ENCODE data around the gene MTHFD1. TPM values are rescaled to one million over a fixed set of nuclear protein-coding genes. Genes with fewer than 3 reads are reported as not detected.
"Not testable (repeated sequence)": the region's sequence is repeated elsewhere in the genome, so short reads cannot be mapped to it uniquely, and the experiment has no call there.

The MTHFD1 gene
- total and polyA plus RNA-seq, 9 donors: 16.3 to 77.6 (median 52.1) TPM

DNA sequence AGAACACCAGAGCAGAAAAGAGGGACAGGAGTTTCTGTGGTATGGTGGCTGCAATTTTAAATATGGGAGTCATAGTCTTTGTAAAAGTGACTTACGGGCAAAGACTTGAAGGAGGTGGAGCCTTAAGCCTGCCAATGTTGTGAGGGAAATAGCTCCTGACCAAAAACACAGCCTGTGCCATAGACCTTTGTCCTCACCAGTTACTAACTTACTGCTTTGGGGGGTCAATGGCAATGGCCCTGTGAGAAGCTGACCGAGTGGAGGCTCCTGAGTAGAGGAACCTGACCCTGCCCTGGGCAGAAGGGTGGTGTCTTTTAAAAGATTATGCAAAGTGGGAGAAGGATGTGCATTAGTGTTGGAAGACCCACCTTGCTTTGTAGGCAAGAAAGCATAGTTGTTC lies 3.8 kb downstream of the MTHFD1 start:
- H3K27ac ChIP-seq: no peak overlapping the region
- TF ChIP-seq POLR2A (IDR thresholded peaks at IDR 0.05): no peak
- TF ChIP-seq EP300 (IDR thresholded peaks at IDR 0.05): no peak
- TF ChIP-seq CTCF (IDR thresholded peaks at IDR 0.05): no peak
- peaks cover 1% of the 10 kb centered on the region for H3K4me1 ChIP-seq (ENCODE audit: insufficient read depth)
- H3K4me3 ChIP-seq: no peak overlapping the region
- H3K27me3 ChIP-seq: no peaks in the 10 kb centered on the region
- no peak for DNase-seq
- no peaks in the 10 kb centered on the region for H3K36me3 ChIP-seq
- intact Hi-C loops (cut with DNase I): no loop called here
- 93 to 99% (median 98%) methylated on average over 2 of the region's 2 CpGs for WGBS, 3 donors
- H3K9me3 ChIP-seq: no peaks in the 10 kb centered on the region

DNA sequence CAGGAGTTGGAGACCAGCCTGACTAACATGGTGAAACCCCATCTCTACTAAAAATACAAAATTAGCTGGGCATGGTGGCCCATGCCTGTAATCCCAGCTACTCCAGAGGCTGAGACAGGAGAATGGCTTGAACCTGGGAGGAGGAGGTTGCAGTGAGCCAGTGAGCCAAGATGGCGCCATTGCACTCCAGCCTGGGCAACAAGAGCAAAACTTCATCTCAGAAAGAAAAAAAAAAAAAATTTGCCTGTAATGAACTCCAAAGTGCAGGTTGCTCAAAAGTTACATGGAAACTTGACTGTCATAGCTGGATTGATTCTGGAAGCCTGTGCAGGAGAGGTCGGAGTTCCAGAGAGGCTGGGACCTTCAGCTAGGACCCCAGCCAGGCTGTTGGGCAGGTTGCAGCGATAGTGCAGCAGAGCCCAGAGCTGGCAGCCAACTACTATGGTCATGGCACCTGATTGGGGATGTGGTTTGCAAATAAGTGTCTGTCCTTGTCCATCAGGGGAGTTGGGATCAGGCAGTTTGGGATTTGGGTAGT lies 5.1 kb downstream of the MTHFD1 start:
- H3K9me3 ChIP-seq; intact Hi-C loops (cut with DNase I); H3K27me3 ChIP-seq; H3K4me1 ChIP-seq (ENCODE audit: insufficient read depth); H3K4me3 ChIP-seq; H3K36me3 ChIP-seq; DNase-seq; H3K27ac ChIP-seq: not testable (repeated sequence)
- 96 to 98% (median 97%) methylated on average over 3 of the region's 3 CpGs for WGBS, 3 donors

- no peak for TF ChIP-seq EP300 (IDR thresholded peaks at IDR 0.05)
- no peak for TF ChIP-seq POLR2A (IDR thresholded peaks at IDR 0.05)
- no peak for TF ChIP-seq CTCF (IDR thresholded peaks at IDR 0.05)
- Histone ChIP-seq H3K9me3 (no peaks in the 10 kb centered on the region), H3K4me1 (ENCODE audit: insufficient read depth) (peaks cover 1% of the 10 kb centered on the region), H3K4me3 (no peak overlapping the region), H3K27me3 (no peaks in the 10 kb centered on the region), H3K36me3 (no peaks in the 10 kb centered on the region), H3K27ac (no peak overlapping the region)
- 87 to 94% (median 91%) methylated on average over 2 of the region's 2 CpGs for WGBS, 3 donors
- intact Hi-C loops (cut with DNase I): no loop called here
- DNase-seq: no peak
Observed at GRCh38 chr14:64394423-64394822, 6.3 kb downstream of the MTHFD1 start.

GRCh38 chr14:64394977-64395633 lies 7.0 kb downstream of the MTHFD1 start:
- H3K4me3 ChIP-seq: no peak overlapping the region
- H3K27ac ChIP-seq: no peak overlapping the region
- no peaks in the 10 kb centered on the region for H3K9me3 ChIP-seq
- H3K36me3 ChIP-seq: no peaks in the 10 kb centered on the region
- H3K27me3 ChIP-seq: no peaks in the 10 kb centered on the region
- intact Hi-C loops (cut with DNase I): no loop called here
- peaks cover 1% of the 10 kb centered on the region for H3K4me1 ChIP-seq (ENCODE audit: insufficient read depth)
- 68 to 82% (median 75%) methylated on average over 4 of the region's 4 CpGs for WGBS, 3 donors
- DNase-seq: no peak
- TF ChIP-seq POLR2A (IDR thresholded peaks at IDR 0.05) (no peak), EP300 (IDR thresholded peaks at IDR 0.05) (no peak)

DNA sequence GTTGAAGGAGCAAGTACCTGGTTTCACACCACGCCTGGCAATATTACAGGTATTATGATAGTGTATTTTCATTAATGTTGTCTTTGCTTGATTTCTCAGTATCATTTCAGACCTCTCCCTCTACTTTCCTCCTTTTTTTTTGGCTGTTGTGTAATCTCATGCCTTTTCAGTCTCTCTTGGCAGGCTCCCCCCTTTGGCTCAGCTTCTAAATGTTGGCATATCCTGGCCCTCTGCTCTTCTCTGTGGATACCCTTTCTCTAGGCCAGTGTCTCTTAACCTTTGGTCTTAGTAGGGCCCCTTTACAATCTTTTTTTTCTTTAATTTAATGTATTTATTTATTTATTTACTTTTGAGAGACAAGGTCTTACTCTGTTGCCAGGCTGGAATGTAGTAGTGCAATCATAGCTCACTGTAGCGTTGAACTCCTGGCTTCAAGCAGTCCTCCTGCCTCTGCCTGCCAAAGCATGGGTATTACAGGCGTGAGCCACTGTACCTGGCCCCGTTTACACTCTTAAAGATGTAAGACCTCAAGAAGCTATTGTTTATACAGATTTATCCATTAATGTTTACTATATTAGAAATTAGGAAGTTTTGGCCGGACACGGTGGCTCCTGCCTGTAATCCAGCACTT lies 12.8 kb downstream of the MTHFD1 start:
- no peak for DNase-seq

More for the DNA sequence above, 12.8 kb downstream of the MTHFD1 start:
- TF ChIP-seq CTCF (IDR thresholded peaks at IDR 0.05): no peak
- TF ChIP-seq EP300 (IDR thresholded peaks at IDR 0.05): no peak
- no peak for TF ChIP-seq POLR2A (IDR thresholded peaks at IDR 0.05)
- WGBS, 3 donors: 89 to 90% (median 90%) methylated on average over 6 of the region's 6 CpGs
- Histone ChIP-seq H3K27ac (no peak overlapping the region), H3K36me3 (no peaks in the 10 kb centered on the region), H3K27me3 (no peaks in the 10 kb centered on the region), H3K4me3 (no peak overlapping the region), H3K9me3 (no peaks in the 10 kb centered on the region), H3K4me1 (ENCODE audit: insufficient read depth) (no peaks in the 10 kb centered on the region)
- intact Hi-C loops (cut with DNase I): no loop called here
